HCT116 (cell line): ENCODE data around the gene KCNC1.

ENCODE experiments used
- EGR1 ChIP-seq: IDR thresholded peaks from 2 replicates; pipeline ENCODE4 v1.6.1; 2012; ENCODE audit warnings: low read depth
- EZH2 ChIP-seq: fragments of 200-600 bp; sonication (generic); IDR thresholded peaks from 2 replicates; pipeline ENCODE4 v1.6.1; 2017; ENCODE audit warnings: antibody characterized with exemption, mixed run types
- POLR2A ChIP-seq: IDR thresholded peaks from 2 replicates; pipeline ENCODE4 v1.7.0; 2011; ENCODE audit warnings: borderline replicate concordance; ENCODE audit not compliant: insufficient read depth, insufficient read length; ENCODE audit errors: extremely low read depth
- POLR2AphosphoS5 ChIP-seq: IDR thresholded peaks from 2 replicates; pipeline ENCODE4 v1.6.1; 2011; ENCODE audit warnings: mild to moderate bottlenecking, low read depth, low read length, moderate library complexity
- RAD21 ChIP-seq: IDR thresholded peaks from 2 replicates; pipeline ENCODE4 v1.6.1; 2012; ENCODE audit warnings: low read depth, mild to moderate bottlenecking
- SIN3A ChIP-seq: IDR thresholded peaks from 2 replicates; pipeline ENCODE4 v1.6.1; 2012; ENCODE audit warnings: low read depth
- SRF ChIP-seq: IDR thresholded peaks from 2 replicates; pipeline ENCODE4 v1.6.1; 2012; ENCODE audit warnings: low read depth
- ZFX ChIP-seq: fragments of 450-650 bp; IDR thresholded peaks from 2 replicates; pipeline ENCODE4 v1.6.1; 2017
- TF ChIP-seq, protein P1 (sequence below), 3 experiments: fragments of 200-600 bp in 1 of 3; sonication (generic) in 1 of 3; IDR thresholded peaks in 2 of 3; conservative IDR thresholded peaks in 1 of 3; 2 replicates each; pipeline ENCODE4 v1.5.1; 2012 to 2017; ENCODE audit warnings: low read depth in 2 of 3, low read length in 2 of 3, antibody characterized with exemption in 1 of 3, borderline replicate concordance in 1 of 3, control low read depth in 1 of 3, mild to moderate bottlenecking in 1 of 3, mixed read lengths in 1 of 3, mixed run types in 1 of 3, moderate library complexity in 1 of 3; ENCODE audit not compliant: insufficient read depth in 1 of 3
- TF ChIP-seq, protein P2 (sequence below): IDR thresholded peaks from 2 replicates; pipeline ENCODE4 v1.6.1; 2012

- TF ChIP-seq, protein P1, sequence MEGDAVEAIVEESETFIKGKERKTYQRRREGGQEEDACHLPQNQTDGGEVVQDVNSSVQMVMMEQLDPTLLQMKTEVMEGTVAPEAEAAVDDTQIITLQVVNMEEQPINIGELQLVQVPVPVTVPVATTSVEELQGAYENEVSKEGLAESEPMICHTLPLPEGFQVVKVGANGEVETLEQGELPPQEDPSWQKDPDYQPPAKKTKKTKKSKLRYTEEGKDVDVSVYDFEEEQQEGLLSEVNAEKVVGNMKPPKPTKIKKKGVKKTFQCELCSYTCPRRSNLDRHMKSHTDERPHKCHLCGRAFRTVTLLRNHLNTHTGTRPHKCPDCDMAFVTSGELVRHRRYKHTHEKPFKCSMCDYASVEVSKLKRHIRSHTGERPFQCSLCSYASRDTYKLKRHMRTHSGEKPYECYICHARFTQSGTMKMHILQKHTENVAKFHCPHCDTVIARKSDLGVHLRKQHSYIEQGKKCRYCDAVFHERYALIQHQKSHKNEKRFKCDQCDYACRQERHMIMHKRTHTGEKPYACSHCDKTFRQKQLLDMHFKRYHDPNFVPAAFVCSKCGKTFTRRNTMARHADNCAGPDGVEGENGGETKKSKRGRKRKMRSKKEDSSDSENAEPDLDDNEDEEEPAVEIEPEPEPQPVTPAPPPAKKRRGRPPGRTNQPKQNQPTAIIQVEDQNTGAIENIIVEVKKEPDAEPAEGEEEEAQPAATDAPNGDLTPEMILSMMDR (IDR thresholded peaks at IDR 0.05 in 2 of 3, conservative IDR thresholded peaks at IDR 0.05 in 1 of 3; ENCODE audit: borderline replicate concordance in 1 of 3, insufficient read depth in 1 of 3, low read depth in 2 of 3, low read length in 2 of 3) = no peak
- TF ChIP-seq SIN3A (no peak), SRF (no peak), RAD21 (no peak), EGR1 (no peak), POLR2A (no peak), POLR2AphosphoS5 (no peak), EZH2 (no peak), ZFX (no peak)
- TF ChIP-seq, protein P2, sequence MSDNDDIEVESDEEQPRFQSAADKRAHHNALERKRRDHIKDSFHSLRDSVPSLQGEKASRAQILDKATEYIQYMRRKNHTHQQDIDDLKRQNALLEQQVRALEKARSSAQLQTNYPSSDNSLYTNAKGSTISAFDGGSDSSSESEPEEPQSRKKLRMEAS = no peak
Observed at GRCh38 chr11:17748761-17749721, 14.5 kb downstream of the KCNC1 start.
